ENCODE measurements around the gene THYN1.

THYN1 gene

DNA sequence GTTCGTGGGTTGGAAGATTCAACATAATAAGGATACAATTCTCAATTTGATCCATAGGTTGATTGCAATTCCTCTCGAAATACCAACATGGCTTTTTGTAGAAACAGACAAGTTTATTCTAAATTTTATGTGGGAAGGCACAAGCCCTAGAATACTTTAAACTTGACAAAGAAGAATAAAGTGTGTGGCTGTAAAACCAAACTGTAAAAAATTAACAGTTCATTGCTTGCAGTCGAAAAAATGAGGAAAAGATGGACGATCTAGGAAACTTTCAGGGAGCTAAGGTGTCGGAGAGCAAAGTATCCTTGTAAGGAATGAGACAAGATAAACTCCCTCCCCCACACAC, 22.0 kb upstream of the THYN1 start:
- Histone ChIP-seq H3K36me3 (ENCODE audit: low read length) (no peaks in the 10 kb centered on the region), H4K20me1 (ENCODE audit: low read depth, low read length) (no peaks in the 10 kb centered on the region), H3K79me2 (ENCODE audit: insufficient read depth, low read length) (no peaks in the 10 kb centered on the region), H3K9me3 (ENCODE audit: insufficient read depth, low read length) (no peaks in the 10 kb centered on the region), H3K4me2 (ENCODE audit: low read depth, low read length, poor library complexity, severe bottlenecking) (no peak overlapping the region), H2AFZ (ENCODE audit: low read depth, low read length, severe bottlenecking) (no peak overlapping the region), H3K9me2 (replicated peaks; ENCODE audit: insufficient read depth, low read length) (no peaks in the 10 kb centered on the region), H3K4me3 (ENCODE audit: insufficient read depth, low read length, poor library complexity, severe bottlenecking) (no peak overlapping the region), H3K27me3 (ENCODE audit: low read length) (no peaks in the 10 kb centered on the region), H3F3A (ENCODE audit: insufficient read depth) (no peaks in the 10 kb centered on the region), H3K9ac (ENCODE audit: low read length) (no peak overlapping the region), H3K27ac (ENCODE audit: low read depth, low read length) (no peak overlapping the region)
- TF ChIP-seq, protein P1, sequence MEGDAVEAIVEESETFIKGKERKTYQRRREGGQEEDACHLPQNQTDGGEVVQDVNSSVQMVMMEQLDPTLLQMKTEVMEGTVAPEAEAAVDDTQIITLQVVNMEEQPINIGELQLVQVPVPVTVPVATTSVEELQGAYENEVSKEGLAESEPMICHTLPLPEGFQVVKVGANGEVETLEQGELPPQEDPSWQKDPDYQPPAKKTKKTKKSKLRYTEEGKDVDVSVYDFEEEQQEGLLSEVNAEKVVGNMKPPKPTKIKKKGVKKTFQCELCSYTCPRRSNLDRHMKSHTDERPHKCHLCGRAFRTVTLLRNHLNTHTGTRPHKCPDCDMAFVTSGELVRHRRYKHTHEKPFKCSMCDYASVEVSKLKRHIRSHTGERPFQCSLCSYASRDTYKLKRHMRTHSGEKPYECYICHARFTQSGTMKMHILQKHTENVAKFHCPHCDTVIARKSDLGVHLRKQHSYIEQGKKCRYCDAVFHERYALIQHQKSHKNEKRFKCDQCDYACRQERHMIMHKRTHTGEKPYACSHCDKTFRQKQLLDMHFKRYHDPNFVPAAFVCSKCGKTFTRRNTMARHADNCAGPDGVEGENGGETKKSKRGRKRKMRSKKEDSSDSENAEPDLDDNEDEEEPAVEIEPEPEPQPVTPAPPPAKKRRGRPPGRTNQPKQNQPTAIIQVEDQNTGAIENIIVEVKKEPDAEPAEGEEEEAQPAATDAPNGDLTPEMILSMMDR (IDR thresholded peaks at IDR 0.05; ENCODE audit: insufficient read depth, low read length, poor library complexity, severe bottlenecking) = no peak
- no peak for TF ChIP-seq EZH2phosphoT487 (conservative IDR thresholded peaks at IDR 0.05; ENCODE audit: low read length)

DNA sequence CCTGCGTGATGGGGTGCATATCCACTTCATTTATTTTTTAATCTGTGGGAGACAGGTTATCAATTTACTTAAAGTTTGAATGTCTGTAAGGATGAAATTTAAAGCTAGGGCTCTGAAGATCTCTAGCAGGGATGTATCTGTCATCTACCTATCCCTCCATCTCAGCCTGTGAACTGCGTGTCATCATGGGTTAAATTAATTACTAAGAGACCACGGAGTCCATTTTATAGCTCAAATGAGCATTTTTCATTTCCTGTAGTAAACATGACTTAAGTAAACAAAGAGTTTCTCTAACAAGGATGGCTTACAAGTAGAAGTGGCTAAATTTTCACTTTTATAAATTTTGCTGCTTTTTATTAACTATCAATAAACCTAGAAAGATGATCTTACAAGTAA, 20.2 kb upstream of the THYN1 start:
- Histone ChIP-seq H3F3A (ENCODE audit: insufficient read depth) (no peaks in the 10 kb centered on the region), H3K4me2 (ENCODE audit: low read depth, low read length, poor library complexity, severe bottlenecking) (no peak overlapping the region), H3K4me3 (ENCODE audit: insufficient read depth, low read length, poor library complexity, severe bottlenecking) (no peak overlapping the region), H3K79me2 (ENCODE audit: insufficient read depth, low read length) (no peaks in the 10 kb centered on the region), H3K27ac (ENCODE audit: low read depth, low read length) (no peak overlapping the region), H3K9me3 (ENCODE audit: insufficient read depth, low read length) (no peaks in the 10 kb centered on the region), H2AFZ (ENCODE audit: low read depth, low read length, severe bottlenecking) (no peak overlapping the region), H3K9ac (ENCODE audit: low read length) (no peak overlapping the region), H3K36me3 (ENCODE audit: low read length) (no peaks in the 10 kb centered on the region), H3K27me3 (ENCODE audit: low read length) (no peaks in the 10 kb centered on the region), H3K9me2 (replicated peaks; ENCODE audit: insufficient read depth, low read length) (no peaks in the 10 kb centered on the region), H4K20me1 (ENCODE audit: low read depth, low read length) (no peaks in the 10 kb centered on the region)
- no peak for TF ChIP-seq EZH2phosphoT487 (conservative IDR thresholded peaks at IDR 0.05; ENCODE audit: low read length)
- TF ChIP-seq, protein P1 (IDR thresholded peaks at IDR 0.05; ENCODE audit: insufficient read depth, low read length, poor library complexity, severe bottlenecking) = no peak

DNA sequence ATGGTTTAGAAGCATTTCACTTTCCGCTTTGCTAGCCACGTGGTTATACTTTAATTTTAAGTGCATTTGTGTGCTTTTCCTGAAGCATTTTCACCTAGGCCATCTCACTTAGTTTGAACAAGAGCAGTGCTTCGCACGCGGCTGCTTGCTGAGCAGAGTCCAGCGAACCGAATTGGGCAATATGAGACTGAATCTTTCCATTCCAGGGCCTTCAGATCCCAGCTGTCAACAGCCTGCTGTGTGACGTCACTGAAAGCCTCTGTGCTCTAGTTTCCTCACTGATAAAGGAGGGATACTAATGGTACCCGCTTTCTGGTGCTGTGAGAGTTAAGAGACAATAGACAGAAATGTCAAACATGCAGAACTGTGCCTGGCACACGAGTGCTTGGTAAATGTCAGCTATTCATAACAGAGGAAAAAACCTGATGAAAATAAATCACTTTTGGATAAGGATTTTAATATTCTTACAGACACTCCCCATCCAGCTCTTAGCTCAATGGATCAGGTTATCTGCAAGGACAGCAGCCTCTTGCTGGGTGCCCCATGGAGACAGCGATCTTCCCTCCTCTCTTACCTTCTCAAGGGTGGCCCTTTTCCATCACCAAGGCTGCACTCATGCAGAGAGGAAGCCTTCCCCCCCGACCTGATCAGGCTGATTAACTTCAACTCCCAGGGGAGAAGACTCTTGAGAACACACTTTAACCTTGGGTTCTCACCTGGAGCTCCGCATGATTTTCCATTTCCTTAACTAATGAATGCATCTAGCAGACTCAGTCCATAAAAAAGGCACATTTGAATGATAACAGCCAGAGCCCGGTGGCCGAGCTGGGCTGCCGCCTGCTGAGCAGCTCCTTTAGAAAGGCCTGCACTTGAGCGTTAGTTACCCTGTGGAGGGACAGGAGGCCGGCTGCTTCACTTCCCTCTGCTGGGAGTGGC, 19.5 kb upstream of the THYN1 start:
- no peaks in the 10 kb centered on the region for H3K27me3 ChIP-seq (ENCODE audit: low read length)
- no peak overlapping the region for H3K4me3 ChIP-seq (ENCODE audit: insufficient read depth, low read length, poor library complexity, severe bottlenecking)
- H3K27ac ChIP-seq (ENCODE audit: low read depth, low read length) = no peak overlapping the region
- H3K9me3 ChIP-seq (ENCODE audit: insufficient read depth, low read length) = no peaks in the 10 kb centered on the region
- TF ChIP-seq EZH2phosphoT487 (conservative IDR thresholded peaks at IDR 0.05; ENCODE audit: low read length) = no peak
- TF ChIP-seq, protein P1 (IDR thresholded peaks at IDR 0.05; ENCODE audit: insufficient read depth, low read length, poor library complexity, severe bottlenecking) = no peak
- no peaks in the 10 kb centered on the region for H4K20me1 ChIP-seq (ENCODE audit: low read depth, low read length)
- H3K9ac ChIP-seq (ENCODE audit: low read length) = no peak overlapping the region
- no peaks in the 10 kb centered on the region for H3K9me2 ChIP-seq (replicated peaks; ENCODE audit: insufficient read depth, low read length)
- H2AFZ ChIP-seq (ENCODE audit: low read depth, low read length, severe bottlenecking) = no peak overlapping the region
- H3K79me2 ChIP-seq (ENCODE audit: insufficient read depth, low read length) = no peaks in the 10 kb centered on the region
- no peak overlapping the region for H3K4me2 ChIP-seq (ENCODE audit: low read depth, low read length, poor library complexity, severe bottlenecking)
- H3K36me3 ChIP-seq (ENCODE audit: low read length) = no peaks in the 10 kb centered on the region
- no peaks in the 10 kb centered on the region for H3F3A ChIP-seq (ENCODE audit: insufficient read depth)

Measured in SU-DHL-6 (cell line).